Omental fat pad (tissue), 4 donors: ENCODE data around the gene PTCH1. TPM values are rescaled to one million over a fixed set of nuclear protein-coding genes. Genes with fewer than 3 reads are reported as not detected.

Experiments
- ATAC-seq: fragments of 150-250 bp; one replicate; pipeline ENCODE4 v1.9.1; 2016; ENCODE audit warnings: mild to moderate bottlenecking, moderate library complexity; ENCODE audit not compliant: low FRiP score
- DNase-seq: peaks from one replicate; pipeline ENCODE4 v3.0.0-alpha.2; 2019; ENCODE audit warnings: low spot score
- CTCF ChIP-seq, 3 donors: fragments of 450-650 bp; IDR thresholded peaks; one replicate each; pipeline ENCODE4 v1.5.1; 2016 to 2017; ENCODE audit warnings: antibody characterized with exemption in 3 of 3, mild to moderate bottlenecking in 3 of 3, moderate library complexity in 2 of 3
- total RNA-seq, 4 donors: library from RNA; depleted of rRNA; stranded (reverse); fragments of >200 nt; gene quantifications; one replicate each; pipeline ENCODE4 v1.1.0, GENCODE V29; 2016

Gene PTCH1
- total RNA-seq, 4 donors from 2014 or later, result 3.1 to 14.2 (median 7.9) TPM

GRCh38 chr9:95443301-95443700, 73.5 kb downstream of the PTCH1 start:
- no peak for ATAC-seq

DNA sequence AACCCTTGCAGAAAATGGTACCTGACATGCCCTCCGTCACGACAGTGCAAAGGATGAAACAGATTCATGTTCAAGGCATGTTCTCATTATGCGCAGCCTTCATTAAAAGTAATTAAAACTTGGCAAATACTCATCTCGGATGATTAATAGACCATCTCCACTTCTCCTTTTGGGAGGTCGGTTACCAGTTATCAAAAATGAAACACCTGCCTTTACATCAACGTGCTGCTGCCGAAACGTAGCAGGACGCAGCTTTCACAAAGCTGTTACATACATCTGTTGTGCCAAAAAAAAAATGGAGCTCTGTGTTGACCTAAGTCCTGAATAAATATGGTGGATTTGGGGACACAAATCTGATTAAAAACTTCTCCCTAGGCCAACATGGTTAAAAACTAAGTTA, 75.7 kb downstream of the PTCH1 start:
- no peak for TF ChIP-seq CTCF (IDR thresholded peaks at IDR 0.05)
- ATAC-seq, result no peak
- DNase-seq, result no peak

More at GRCh38 chr9:95443301-95443700, 73.5 kb downstream of the PTCH1 start:
- no peak for DNase-seq
- no peak for TF ChIP-seq CTCF (IDR thresholded peaks at IDR 0.05)

DNA sequence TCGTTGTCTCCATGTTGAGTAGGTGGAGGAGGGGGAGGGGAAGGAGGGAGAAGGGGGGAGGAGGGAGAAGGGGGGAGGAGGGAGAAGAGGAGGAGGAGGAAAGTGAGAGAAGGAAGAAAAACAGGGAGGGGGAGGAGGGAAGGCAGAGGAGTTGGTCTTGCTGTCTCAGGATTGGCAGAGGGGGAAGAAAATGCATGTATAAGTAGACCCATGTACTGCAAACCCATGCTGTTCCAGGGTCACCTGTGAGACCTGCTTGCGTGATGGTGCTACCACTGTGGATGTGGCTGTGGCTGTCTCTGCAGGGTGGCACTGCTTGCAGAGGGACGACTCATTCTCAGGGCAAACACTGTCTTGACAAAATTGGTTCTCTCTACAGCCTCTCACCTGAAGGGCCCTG, 76.3 kb downstream of the PTCH1 start:
- no peak for TF ChIP-seq CTCF (IDR thresholded peaks at IDR 0.05)
- ATAC-seq (no peak), DNase-seq (no peak)

DNA sequence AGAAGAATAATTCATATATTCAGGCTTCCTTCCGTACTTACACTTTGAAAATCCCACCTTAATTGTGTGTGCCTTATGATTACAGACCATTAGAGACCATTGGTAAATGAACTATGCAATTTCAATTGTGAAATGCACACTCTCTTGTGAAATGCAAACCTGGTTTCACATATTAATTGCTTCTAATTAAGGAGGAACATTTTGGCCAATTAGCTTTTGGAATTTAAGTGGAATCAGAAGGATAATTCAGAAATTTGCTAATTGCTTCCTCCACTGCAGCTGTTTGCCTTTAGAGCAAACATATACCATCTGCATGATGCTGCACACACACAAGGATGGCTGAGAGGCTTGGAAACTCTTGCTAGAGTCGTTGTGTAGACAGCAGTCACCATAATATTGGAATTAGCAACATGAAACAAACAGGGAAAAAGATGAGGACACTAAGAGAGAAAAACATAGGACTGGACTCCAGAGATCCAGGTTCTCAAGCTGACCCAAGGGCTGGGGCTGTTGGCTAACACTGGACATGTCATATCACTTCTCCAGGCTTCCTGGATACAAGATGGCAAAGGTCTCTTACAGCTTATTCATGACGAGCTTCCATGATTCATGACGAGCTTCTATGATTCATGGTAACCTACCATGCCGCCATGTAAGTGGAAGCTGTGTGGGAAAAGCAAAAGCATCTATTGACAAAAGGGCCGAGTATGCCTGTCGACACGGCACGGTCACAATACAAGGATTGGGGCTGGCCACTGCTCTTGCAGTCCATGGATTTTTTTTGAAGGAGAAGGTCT, 78.0 kb downstream of the PTCH1 start:
- ATAC-seq (no peak), DNase-seq (no peak)
- TF ChIP-seq CTCF (IDR thresholded peaks at IDR 0.05), result no peak

DNA sequence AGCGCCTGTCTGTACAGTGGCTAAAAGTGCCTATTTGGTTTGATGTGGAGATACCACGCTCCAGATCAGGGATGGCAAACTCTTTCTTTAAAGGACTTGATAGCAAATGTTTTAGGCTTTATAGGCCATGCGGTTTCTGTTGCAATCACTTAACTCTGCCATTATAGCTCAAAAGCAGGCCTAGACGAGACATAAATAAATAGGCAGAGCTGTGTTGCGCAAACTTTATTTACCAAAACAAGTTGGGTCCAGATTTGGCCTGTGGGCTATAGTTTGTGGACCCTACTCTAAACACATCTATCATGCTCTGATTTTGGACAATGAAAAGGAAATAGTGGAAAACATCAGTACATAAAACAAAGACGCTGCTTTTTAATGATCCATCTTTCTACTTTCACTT, 79.2 kb downstream of the PTCH1 start:
- no peak for TF ChIP-seq CTCF (IDR thresholded peaks at IDR 0.05)
- no peak for ATAC-seq
- DNase-seq, result no peak

- no peak for DNase-seq
- ATAC-seq, result no peak
- no peak for TF ChIP-seq CTCF (IDR thresholded peaks at IDR 0.05)
Observed at GRCh38 chr9:95436416-95436815, 80.4 kb downstream of the PTCH1 start.

- no peak for ATAC-seq
- no peak for DNase-seq
Observed at GRCh38 chr9:95435074-95435728, 81.6 kb downstream of the PTCH1 start.

More at GRCh38 chr9:95435074-95435728, 81.6 kb downstream of the PTCH1 start:
- no peak for TF ChIP-seq CTCF (IDR thresholded peaks at IDR 0.05)
